RWPE1 (cell line): ENCODE results near the gene DHX34.
"Not testable (repeated sequence)": the region's sequence is repeated elsewhere in the genome, so short reads cannot be mapped to it uniquely, and the experiment has no call there.

ENCODE experiments used
- CTCF ChIA-PET: fragments of 350-600 bp; sonication (Branson Sonifier 250); formaldehyde crosslinking; extraction: SDS; loops from one replicate; lab custom pipeline; 2021; lab: Yijun Ruan, JAX
- POLR2A ChIA-PET: fragments of 400-600 bp; formaldehyde crosslinking; extraction: SDS; loops from one replicate; lab custom pipeline; 2020; ENCODE audit warnings: antibody characterized with exemption; ENCODE audit not compliant: low non-redundant PET; lab: Yijun Ruan, JAX
- DNase-seq: peaks from one replicate; pipeline ENCODE4 v3.0.0; 2012; ENCODE audit warnings: low spot score
- H3K27ac ChIP-seq: fragments of 450-650 bp; 2 replicates; pipeline ENCODE4 v1.5.1; 2017
- TF ChIP-seq, protein P1 (sequence below): fragments of 450-650 bp; conservative IDR thresholded peaks from 2 replicates; pipeline ENCODE4 v1.5.1; 2017; ENCODE audit warnings: low read depth, mild to moderate bottlenecking

The DHX34 gene

DNA sequence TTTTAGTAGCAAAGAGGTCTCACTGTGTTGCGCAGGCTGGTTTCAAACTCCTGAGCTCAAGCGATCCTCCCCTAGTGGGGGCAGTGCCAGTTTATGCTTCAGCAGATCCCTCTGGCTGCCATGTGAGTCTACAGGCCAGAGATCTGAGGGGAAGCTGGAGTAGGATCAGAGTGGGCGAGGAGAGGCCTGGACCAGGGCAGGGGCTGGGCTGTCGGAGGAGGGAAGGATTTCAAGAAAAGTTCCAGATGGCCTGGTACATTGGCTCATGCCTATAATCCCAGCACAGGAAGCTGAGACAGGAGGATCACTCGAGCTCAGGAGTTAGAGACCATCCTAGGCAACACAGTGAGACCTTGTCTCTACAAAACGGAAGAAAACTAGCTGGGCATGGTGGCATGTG is 9.8 kb downstream of the DHX34 start:
- DNase-seq = no peak
- TF ChIP-seq, protein P1, sequence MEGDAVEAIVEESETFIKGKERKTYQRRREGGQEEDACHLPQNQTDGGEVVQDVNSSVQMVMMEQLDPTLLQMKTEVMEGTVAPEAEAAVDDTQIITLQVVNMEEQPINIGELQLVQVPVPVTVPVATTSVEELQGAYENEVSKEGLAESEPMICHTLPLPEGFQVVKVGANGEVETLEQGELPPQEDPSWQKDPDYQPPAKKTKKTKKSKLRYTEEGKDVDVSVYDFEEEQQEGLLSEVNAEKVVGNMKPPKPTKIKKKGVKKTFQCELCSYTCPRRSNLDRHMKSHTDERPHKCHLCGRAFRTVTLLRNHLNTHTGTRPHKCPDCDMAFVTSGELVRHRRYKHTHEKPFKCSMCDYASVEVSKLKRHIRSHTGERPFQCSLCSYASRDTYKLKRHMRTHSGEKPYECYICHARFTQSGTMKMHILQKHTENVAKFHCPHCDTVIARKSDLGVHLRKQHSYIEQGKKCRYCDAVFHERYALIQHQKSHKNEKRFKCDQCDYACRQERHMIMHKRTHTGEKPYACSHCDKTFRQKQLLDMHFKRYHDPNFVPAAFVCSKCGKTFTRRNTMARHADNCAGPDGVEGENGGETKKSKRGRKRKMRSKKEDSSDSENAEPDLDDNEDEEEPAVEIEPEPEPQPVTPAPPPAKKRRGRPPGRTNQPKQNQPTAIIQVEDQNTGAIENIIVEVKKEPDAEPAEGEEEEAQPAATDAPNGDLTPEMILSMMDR = no peak
- POLR2A ChIA-PET = interaction anchor here (1.3 kb wide), 1 partner anchor 10 kb away, joined by 3 read pairs; the partner anchor contains the start of gene DHX34
- H3K27ac ChIP-seq = no peak overlapping the region
- CTCF ChIA-PET = interaction anchor here (1.2 kb wide), 1 partner anchor 10 kb away, joined by 5 read pairs; no protein-coding TSS in a partner anchor

DNA sequence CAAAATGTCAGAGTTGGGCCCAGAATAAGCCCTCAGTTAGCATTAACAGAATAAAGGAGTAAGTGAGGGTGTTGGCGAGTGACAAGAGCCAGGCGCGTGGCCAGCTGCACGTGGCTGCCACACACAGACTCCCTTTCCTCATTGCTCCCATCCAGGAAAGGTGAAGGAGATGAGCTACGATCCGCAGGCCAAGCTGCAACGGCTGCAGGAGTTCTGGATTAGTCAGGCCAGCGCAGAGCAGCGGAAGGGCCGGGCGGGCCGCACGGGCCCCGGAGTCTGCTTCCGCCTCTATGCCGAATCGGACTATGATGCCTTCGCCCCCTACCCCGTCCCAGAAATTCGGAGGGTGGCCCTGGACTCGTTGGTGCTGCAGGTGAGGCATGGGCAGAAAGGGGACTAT is 13.2 kb downstream of the DHX34 start:
- ChIA-PET CTCF (no interaction called here), POLR2A (no interaction called here)
- TF ChIP-seq, protein P1 = no peak
- no peak for DNase-seq
- no peak overlapping the region for H3K27ac ChIP-seq

DNA sequence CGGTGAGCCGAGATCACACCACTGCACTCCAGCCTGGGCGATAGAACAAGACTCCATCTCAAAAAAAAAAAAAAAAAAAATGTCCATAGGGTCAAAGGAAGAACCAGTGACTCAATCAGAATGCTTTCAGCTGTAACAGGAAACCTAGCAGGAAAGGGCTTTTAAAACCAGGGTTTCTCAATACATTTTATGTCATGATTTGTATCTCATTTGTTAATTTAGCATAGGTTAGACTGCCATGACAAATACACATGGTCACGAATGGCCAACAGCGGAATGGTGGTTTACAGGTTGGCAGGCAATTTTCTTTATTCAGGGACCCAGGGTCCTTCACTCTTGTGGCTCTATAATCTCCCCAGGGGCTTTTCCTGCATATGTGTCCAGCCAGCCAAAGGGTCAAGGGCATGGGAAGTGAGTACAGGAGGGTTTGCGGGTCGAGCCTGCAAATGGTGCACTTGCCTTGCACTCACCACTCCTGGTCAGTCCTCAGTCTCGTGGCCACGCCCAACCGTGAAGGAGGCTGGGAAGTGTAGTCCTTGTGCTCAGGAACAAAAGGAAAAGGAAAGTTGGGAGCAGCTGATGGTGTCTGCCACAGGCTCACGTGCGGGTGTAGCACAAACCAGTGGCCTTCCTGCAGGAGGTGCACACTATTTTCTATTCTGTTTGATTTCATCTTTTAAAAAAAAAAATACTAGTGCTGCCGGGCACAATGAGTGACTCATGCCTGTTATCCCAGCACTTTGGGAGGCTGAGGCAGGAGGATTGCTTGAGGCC is 14.8 kb downstream of the DHX34 start:
- DNase-seq = no peak
- TF ChIP-seq, protein P1 = no peak
- H3K27ac ChIP-seq = no peak overlapping the region
- ChIA-PET POLR2A (no interaction called here), CTCF (no interaction called here)

DNA sequence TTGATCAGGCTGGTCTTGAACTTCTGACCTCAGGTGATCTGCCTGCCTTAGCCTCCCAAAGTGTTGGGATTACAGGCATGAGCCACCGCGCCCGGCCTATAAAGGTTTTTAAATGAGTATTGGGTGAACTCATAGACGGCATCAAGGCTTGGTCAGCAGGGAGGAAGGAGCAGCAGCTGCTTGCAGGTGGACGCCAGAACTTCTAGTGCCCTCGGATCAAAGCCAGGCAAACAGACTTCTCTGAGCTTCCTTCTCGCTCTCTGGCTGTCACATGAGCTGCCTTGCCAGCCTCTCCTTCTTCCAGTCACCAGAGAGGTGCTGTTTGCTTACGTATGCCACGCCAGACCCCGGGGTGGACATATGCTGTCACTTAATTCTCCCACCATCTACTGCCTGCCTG is 16.3 kb downstream of the DHX34 start:
- H3K27ac ChIP-seq, DNase-seq, POLR2A ChIA-PET: not testable (repeated sequence)
- CTCF ChIA-PET = interaction anchor here (0.6 kb wide), 1 partner anchor 10 kb away, joined by 4 read pairs; no protein-coding TSS in a partner anchor

DNA sequence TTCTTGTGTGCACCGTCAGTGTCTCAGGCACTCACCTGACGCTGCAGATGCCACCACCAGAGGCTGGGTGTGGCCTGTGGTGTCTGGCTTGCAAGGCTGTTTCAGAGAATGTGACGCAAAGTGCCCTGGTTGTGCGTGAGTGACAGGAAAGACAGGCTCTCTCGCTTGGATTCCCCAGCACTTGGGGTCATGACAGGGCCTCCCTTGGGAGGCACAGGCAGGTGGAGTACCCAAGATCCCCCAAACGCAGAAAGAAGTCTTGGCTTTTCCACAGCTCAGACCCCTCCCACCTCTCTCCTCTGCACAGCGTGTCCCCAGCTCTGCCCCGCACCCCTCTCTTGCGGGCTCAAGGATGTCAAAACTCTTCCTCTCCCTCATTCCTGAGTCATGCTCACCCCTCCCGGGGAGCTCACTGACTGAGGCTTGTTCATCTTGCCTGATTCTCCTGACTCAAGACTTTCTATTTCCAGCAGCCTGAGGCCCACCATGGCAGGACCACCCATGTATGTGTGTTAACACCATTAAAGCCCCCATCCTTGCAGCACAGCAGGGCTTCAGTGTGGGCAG is 21.0 kb downstream of the DHX34 start:
- ChIA-PET CTCF (interaction anchor here (0.6 to 1.1 kb wide), 2 partner anchors 21 to 72 kb away, joined by 3 read pairs; partner anchors contain the start of gene DHX34), POLR2A (no interaction called here)
- DNase-seq = no peak

DNA sequence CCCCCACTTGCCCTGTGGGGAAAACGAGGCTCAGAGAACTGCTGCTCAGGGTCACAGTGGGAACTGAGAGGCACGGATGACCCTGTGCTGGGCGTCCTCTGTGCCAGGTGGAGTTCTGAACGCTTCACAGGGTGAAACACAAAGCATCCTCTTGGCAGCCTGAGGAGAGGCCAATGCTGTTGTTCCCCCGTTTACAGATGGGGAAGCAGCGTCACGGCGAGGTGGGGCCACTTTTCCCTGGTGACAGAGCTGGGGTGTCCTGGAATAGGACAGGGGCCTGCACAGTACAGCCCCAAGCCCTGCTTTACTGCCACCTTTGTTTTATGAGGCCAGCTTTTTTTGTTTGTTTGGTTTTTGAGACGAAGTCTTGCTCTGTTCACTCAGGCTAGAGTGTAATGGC is 22.1 kb downstream of the DHX34 start:
- DNase-seq = no peak
- peak overlapping the region; percentile 7; the same call in 1 of the 2 replicates for H3K27ac ChIP-seq
- ChIA-PET POLR2A (no interaction called here), CTCF (interaction anchor here (0.6 to 1.1 kb wide), 3 partner anchors 22 to 229 kb away, joined by 3 read pairs; partner anchors contain the start of gene DHX34)
- TF ChIP-seq, protein P1 = no peak

More for the DNA sequence above, 21.0 kb downstream of the DHX34 start:
- TF ChIP-seq, protein P1 = no peak
- peak overlapping the region; percentile 0; the same call in 1 of the 2 replicates for H3K27ac ChIP-seq

DNA sequence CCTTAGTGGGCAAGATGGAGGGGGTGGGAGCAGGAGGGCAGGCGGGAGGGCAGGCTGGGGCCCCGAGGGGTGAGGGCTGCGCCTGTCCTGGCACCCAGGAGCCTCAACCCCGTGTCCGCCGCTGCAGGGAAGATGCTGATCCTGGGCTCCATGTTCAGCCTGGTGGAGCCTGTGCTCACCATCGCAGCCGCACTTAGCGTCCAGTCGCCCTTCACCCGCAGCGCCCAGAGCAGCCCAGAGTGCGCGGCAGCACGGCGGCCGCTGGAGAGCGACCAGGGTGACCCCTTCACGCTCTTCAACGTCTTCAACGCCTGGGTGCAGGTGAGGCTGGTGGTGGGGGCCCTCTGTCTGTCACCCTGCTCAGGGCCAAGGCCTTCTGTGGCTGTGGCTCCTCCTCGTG is 23.5 kb downstream of the DHX34 start:
- TF ChIP-seq, protein P1 = no peak
- H3K27ac ChIP-seq = no peak overlapping the region
- no peak for DNase-seq
- CTCF ChIA-PET = no interaction called here
- POLR2A ChIA-PET = no interaction called here
